Gastrocnemius medialis (tissue), 4 donors: ENCODE measurements around the gene MAL.

Source experiments
- POLR2A ChIP-seq, 2 donors: fragments of 450-650 bp; IDR thresholded peaks; one replicate each; pipeline ENCODE4 v1.6.1; 2017; ENCODE audit warnings: antibody characterized with exemption in 2 of 2, mild to moderate bottlenecking in 2 of 2, moderate library complexity in 2 of 2
- TF ChIP-seq, protein P1 (sequence below), 5 experiments: fragments of 450-650 bp in 3 of 5; fragments of 200-600 bp in 2 of 5; sonication (generic) in 2 of 5; IDR thresholded peaks in 4 of 5; conservative IDR thresholded peaks in 1 of 5; 1 replicate in 4 of 5; 2 replicates in 1 of 5; pipeline ENCODE4 v1.5.1; 2016 to 2019; ENCODE audit warnings: antibody characterized with exemption in 5 of 5, mild to moderate bottlenecking in 3 of 5, moderate library complexity in 3 of 5

GRCh38 chr2:95071856-95072255 is 46.3 kb downstream of the MAL start:
- TF ChIP-seq, protein P1, sequence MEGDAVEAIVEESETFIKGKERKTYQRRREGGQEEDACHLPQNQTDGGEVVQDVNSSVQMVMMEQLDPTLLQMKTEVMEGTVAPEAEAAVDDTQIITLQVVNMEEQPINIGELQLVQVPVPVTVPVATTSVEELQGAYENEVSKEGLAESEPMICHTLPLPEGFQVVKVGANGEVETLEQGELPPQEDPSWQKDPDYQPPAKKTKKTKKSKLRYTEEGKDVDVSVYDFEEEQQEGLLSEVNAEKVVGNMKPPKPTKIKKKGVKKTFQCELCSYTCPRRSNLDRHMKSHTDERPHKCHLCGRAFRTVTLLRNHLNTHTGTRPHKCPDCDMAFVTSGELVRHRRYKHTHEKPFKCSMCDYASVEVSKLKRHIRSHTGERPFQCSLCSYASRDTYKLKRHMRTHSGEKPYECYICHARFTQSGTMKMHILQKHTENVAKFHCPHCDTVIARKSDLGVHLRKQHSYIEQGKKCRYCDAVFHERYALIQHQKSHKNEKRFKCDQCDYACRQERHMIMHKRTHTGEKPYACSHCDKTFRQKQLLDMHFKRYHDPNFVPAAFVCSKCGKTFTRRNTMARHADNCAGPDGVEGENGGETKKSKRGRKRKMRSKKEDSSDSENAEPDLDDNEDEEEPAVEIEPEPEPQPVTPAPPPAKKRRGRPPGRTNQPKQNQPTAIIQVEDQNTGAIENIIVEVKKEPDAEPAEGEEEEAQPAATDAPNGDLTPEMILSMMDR (IDR thresholded peaks at IDR 0.05 in 4 of 5, conservative IDR thresholded peaks at IDR 0.05 in 1 of 5): no peak
- TF ChIP-seq POLR2A (IDR thresholded peaks at IDR 0.05): no peak
